ENCODE results near the gene EPHA1. TPM values are rescaled to one million over a fixed set of nuclear protein-coding genes. Genes with fewer than 3 reads are reported as not detected.
A peak's percentile ranks its signal among the peaks of the same experiment; 100 is the strongest.

EPHA1 gene
- 0.26 and 0.49 TPM in 2 replicates for polyA plus RNA-seq (2012; rRNA removed)
- polyA plus RNA-seq (2012; cell fraction: cytosol; rRNA removed) = 0.19 and 0.28 TPM in 2 replicates
- polyA plus RNA-seq (2012; cell fraction: nucleus; rRNA removed) = 0.64 and 1.0 TPM in 2 replicates

DNA sequence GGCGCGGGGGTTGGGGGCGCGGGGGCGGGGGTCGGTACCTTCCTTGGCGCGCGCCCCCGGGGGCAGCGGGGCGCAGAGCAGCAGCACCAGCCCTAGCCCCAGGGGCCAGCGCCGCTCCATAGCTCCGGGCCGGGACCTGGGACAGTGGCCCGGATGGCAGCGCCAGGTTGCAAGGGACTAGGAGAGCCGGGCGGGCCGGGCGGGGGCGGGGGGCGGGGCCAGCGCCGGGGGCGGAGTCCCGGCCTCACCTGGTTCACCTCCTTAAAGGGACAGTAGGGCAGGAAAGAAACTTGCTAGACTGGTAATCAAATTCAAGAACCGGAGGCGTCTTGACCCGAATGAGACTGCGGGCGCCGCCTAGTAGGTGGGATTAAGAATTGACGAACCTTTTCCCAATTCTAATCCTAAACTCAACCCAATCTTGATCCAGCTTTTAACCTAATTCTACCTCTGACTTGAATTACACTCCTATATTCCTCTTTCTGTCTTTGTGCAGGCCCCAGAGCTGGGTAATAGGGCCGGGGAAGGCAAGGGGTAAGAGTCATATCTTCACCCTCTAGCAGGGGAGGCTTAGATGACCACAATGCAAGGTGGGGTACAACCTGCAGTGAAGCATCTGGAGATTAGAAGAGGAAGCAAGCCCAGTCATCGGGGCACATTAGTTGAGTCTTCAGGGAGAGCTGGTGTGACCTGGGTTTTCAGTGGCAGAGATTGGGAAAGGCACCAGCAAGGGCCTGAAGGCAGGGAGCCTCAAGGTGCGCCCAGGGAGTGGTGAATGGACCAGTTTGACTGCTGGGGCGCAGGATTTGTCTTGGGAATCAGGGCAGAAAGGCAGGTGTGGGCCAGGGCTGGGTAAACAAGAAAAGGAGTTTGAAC, at the start of gene EPHA1:
Gene EPHA1 (minus strand): TSS at position 171 of the 876 bp plus-strand sequence. CDS start 51 bp downstream, at position 120.
- no peak for DNase-seq
- ChIA-PET CTCF (interaction anchor here (1.3 to 8.8 kb wide), 4 partner anchors 7 to 169 kb away, joined by 5 to 68 read pairs (median 34); partner anchors contain the start of gene ZYX), POLR2A (no interaction called here)
- peaks cover 4 to 23% of the 10 kb centered on the region in 2 experiments; a peak in 3 of 4 replicates for H3K4me1 ChIP-seq (ENCODE audit: control insufficient read depth in 1 of 2, insufficient read depth in 2 of 2, low read depth in 1 of 2, low read length in 1 of 2)
- H3K4me2 ChIP-seq = peak within 1 kb of the TSS; percentile 61
- H3K4me3 ChIP-seq (ENCODE audit: low read depth in 2 of 2, low read length in 1 of 2) = no peak within 1 kb of the TSS
- TF ChIP-seq RCOR1 (IDR thresholded peaks at IDR 0.05; ENCODE audit: low read length) (no peak), TCF12 (IDR thresholded peaks at IDR 0.05) (no peak), EP300 (IDR thresholded peaks at IDR 0.05; ENCODE audit: borderline replicate concordance in 1 of 2, low read depth in 1 of 2, low read length in 1 of 2) (no peak), SIN3A (IDR thresholded peaks at IDR 0.05; ENCODE audit: borderline replicate concordance, low read depth, low read length) (no peak), MXI1 (IDR thresholded peaks at IDR 0.05; ENCODE audit: low read depth, low read length) (no peak), CHD2 (IDR thresholded peaks at IDR 0.05; ENCODE audit: low read length, partially characterized antibody) (no peak)
- TF ChIP-seq, protein P1, sequence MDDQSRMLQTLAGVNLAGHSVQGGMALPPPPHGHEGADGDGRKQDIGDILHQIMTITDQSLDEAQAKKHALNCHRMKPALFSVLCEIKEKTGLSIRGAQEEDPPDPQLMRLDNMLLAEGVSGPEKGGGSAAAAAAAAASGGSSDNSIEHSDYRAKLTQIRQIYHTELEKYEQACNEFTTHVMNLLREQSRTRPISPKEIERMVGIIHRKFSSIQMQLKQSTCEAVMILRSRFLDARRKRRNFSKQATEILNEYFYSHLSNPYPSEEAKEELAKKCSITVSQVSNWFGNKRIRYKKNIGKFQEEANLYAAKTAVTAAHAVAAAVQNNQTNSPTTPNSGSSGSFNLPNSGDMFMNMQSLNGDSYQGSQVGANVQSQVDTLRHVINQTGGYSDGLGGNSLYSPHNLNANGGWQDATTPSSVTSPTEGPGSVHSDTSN (IDR thresholded peaks at IDR 0.05) = no peak
- no peaks in the 10 kb centered on the region for H3K79me2 ChIP-seq (ENCODE audit: insufficient read depth)
- H2AFZ ChIP-seq (ENCODE audit: low read depth) = peak within 1 kb of the TSS; percentile 85
- no peak within 1 kb of the TSS for H3K9ac ChIP-seq
- H4K20me1 ChIP-seq (ENCODE audit: insufficient read depth) = no peaks in the 10 kb centered on the region
- no peaks in the 10 kb centered on the region for H3K9me3 ChIP-seq
- no peaks in the 10 kb centered on the region for H3F3A ChIP-seq (replicated peaks; ENCODE audit: insufficient read depth)
- WGBS (ENCODE audit: low lambda C conversion rate) = 52% methylated on average over 29 of the region's 39 CpGs
- no peaks in the 10 kb centered on the region for H3K36me3 ChIP-seq (replicated peaks in 1 of 2; ENCODE audit: control insufficient read depth in 1 of 2, insufficient read depth in 2 of 2, low read length in 1 of 2)
- no peaks in the 10 kb centered on the region for H3K9me2 ChIP-seq
- H3K27ac ChIP-seq (ENCODE audit: low read depth in 2 of 2, low read length in 1 of 2) = no peak within 1 kb of the TSS
- H3K27me3 ChIP-seq (ENCODE audit: insufficient read depth) = no peaks in the 10 kb centered on the region

GRCh38 chr7:143458263-143458662, 49.6 kb upstream of the EPHA1 start:
- Histone ChIP-seq H4K20me1 (ENCODE audit: insufficient read depth) (no peaks in the 10 kb centered on the region), H3F3A (replicated peaks; ENCODE audit: insufficient read depth) (peaks cover 59% of the 10 kb centered on the region), H3K79me2 (ENCODE audit: insufficient read depth) (no peaks in the 10 kb centered on the region), H3K36me3 (replicated peaks in 1 of 2; ENCODE audit: control insufficient read depth in 1 of 2, insufficient read depth in 2 of 2, low read length in 1 of 2) (no peaks in the 10 kb centered on the region), H3K9me3 (0 out of 2 replicates have a peak, but pooled peaks cover 15% of the 10 kb centered on the region), H3K4me1 (ENCODE audit: control insufficient read depth in 1 of 2, insufficient read depth in 2 of 2, low read depth in 1 of 2, low read length in 1 of 2) (peaks cover 0 to 48% of the 10 kb centered on the region in 2 experiments; a peak in 3 of 4 replicates), H3K27me3 (ENCODE audit: insufficient read depth) (no peaks in the 10 kb centered on the region), H2AFZ (ENCODE audit: low read depth) (peak overlapping the region; percentile 61), H3K4me3 (ENCODE audit: low read depth in 2 of 2, low read length in 1 of 2) (no peak overlapping the region), H3K9me2 (no peaks in the 10 kb centered on the region), H3K4me2 (peak overlapping the region; percentile 61), H3K27ac (ENCODE audit: low read depth in 2 of 2, low read length in 1 of 2) (peak overlapping the region; percentile 39 to 92; a peak in 3 of 4 replicates), H3K9ac (peak overlapping the region; percentile 64)
- CTCF ChIA-PET = interaction anchor here (1.4 kb wide), 1 partner anchor 218 kb away, joined by 3 read pairs; no protein-coding TSS in a partner anchor
- POLR2A ChIA-PET = no interaction called here
- TF ChIP-seq MXI1 (IDR thresholded peaks at IDR 0.05; ENCODE audit: low read depth, low read length) (no peak), POLR2AphosphoS5 (IDR thresholded peaks at IDR 0.05; ENCODE audit: low read depth, low read length) (peak; percentile 62; the same call in 1 of the 2 replicates), MAX (IDR thresholded peaks at IDR 0.05; ENCODE audit: low read depth) (no peak), FOSL2 (IDR thresholded peaks at IDR 0.05; ENCODE audit: borderline replicate concordance, low read depth) (peak; percentile 72), TAF1 (IDR thresholded peaks at IDR 0.05; ENCODE audit: borderline replicate concordance, low read depth, low read length) (0 out of 2 replicates have a peak, but pooled peaks have one; percentile 20), RXRA (IDR thresholded peaks at IDR 0.05; ENCODE audit: borderline replicate concordance, low read depth) (peak; percentile 67; the same call in 1 of the 2 replicates), TEAD4 (IDR thresholded peaks at IDR 0.05; ENCODE audit: borderline replicate concordance, insufficient read depth) (peak; percentile 66; the same call in 1 of the 2 replicates), NFIC (IDR thresholded peaks at IDR 0.05; ENCODE audit: borderline replicate concordance) (peak; percentile 15; the same call in 1 of the 2 replicates), TCF12 (IDR thresholded peaks at IDR 0.05) (peak; percentile 92), JUND (IDR thresholded peaks at IDR 0.05) (peak; percentile 73), EP300 (IDR thresholded peaks at IDR 0.05; ENCODE audit: borderline replicate concordance in 1 of 2, low read depth in 1 of 2, low read length in 1 of 2) (0 out of 4 replicates have a peak, but pooled peaks of 1 of the 2 experiments have one; percentile 54), REST (IDR thresholded peaks at IDR 0.05; ENCODE audit: low read depth, low read length) (0 out of 2 replicates have a peak, but pooled peaks have one; percentile 19)
- TF ChIP-seq, protein P2, sequence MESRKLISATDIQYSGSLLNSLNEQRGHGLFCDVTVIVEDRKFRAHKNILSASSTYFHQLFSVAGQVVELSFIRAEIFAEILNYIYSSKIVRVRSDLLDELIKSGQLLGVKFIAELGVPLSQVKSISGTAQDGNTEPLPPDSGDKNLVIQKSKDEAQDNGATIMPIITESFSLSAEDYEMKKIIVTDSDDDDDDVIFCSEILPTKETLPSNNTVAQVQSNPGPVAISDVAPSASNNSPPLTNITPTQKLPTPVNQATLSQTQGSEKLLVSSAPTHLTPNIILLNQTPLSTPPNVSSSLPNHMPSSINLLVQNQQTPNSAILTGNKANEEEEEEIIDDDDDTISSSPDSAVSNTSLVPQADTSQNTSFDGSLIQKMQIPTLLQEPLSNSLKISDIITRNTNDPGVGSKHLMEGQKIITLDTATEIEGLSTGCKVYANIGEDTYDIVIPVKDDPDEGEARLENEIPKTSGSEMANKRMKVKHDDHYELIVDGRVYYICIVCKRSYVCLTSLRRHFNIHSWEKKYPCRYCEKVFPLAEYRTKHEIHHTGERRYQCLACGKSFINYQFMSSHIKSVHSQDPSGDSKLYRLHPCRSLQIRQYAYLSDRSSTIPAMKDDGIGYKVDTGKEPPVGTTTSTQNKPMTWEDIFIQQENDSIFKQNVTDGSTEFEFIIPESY (IDR thresholded peaks at IDR 0.05; ENCODE audit: borderline replicate concordance, low read depth) = no peak
- DNase-seq = no peak
- 14% methylated on average over 3 of the region's 3 CpGs for WGBS (ENCODE audit: low lambda C conversion rate)
